ENCODE data around the gene SFPQ. TPM values are rescaled to one million over a fixed set of nuclear protein-coding genes. Genes with fewer than 3 reads are reported as not detected.
A peak's percentile ranks its signal among the peaks of the same experiment; 100 is the strongest.

SFPQ gene
- total RNA-seq, 1 experiment from 2014 or later: 172 TPM

DNA sequence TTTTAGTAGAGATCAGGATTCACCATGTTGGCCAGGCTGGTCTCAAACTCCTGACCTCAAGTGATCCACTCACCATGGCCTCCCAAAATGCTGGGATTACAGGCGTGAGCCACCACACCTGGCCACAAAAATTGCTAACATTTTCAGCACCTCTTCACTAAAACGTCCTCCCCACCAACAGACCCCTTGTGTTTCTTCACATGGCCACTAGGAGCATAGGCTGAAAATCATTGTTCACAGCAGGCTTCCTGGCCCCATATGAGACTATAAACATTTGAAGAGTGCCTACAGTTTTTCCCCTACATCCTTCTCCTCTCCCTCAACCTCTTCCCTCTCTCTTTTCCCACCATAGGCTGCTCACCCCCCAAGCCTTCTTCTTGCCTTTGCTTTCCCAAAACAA is 28.0 kb upstream of the SFPQ start:
- Histone ChIP-seq H3K4me1 (ENCODE audit: low read length) (no peaks in the 10 kb centered on the region), H3K36me3 (ENCODE audit: insufficient read depth, low read length) (no peaks in the 10 kb centered on the region), H3K9me2 (replicated peaks; ENCODE audit: insufficient read depth, low read length) (no peaks in the 10 kb centered on the region), H3K27ac (ENCODE audit: low read length) (no peak overlapping the region), H4K20me1 (ENCODE audit: insufficient read depth, low read depth, low read length) (no peaks in the 10 kb centered on the region), H2AFZ (ENCODE audit: low read length) (no peak overlapping the region; the same call in 1 of the 2 replicates), H3K27me3 (ENCODE audit: low read length) (no peaks in the 10 kb centered on the region), H3K79me2 (ENCODE audit: low read length) (no peaks in the 10 kb centered on the region), H3K9me3 (ENCODE audit: low read length) (no peaks in the 10 kb centered on the region), H3K4me3 (ENCODE audit: low read length) (no peak overlapping the region), H3K4me2 (ENCODE audit: low read depth, low read length, poor library complexity, severe bottlenecking) (no peak overlapping the region), H3K9ac (ENCODE audit: low read length) (no peak overlapping the region)
- DNase-seq: peak; percentile 72

DNA sequence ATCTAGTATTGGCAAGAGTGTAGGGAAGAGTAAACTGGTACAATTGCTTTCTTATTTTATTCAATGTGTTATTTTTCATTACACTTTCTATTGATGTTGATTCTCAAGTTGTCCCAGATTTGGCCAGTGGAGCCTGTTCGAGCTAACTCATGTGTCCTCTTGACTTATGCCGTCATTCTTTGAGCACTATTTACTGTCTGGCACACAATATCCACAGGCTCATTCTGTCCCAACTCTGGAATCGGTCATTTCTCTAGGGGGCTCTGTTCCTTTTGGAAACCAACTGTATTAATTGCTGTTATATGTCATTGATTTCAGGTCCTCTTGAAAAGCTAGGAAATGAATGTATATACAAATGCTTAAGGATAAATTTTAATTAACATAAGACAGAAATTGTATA is 22.4 kb upstream of the SFPQ start:
- no peak overlapping the region for H3K9ac ChIP-seq (ENCODE audit: low read length)
- no peak for DNase-seq
- H3K9me3 ChIP-seq (ENCODE audit: low read length): no peaks in the 10 kb centered on the region
- H3K36me3 ChIP-seq (ENCODE audit: insufficient read depth, low read length): no peaks in the 10 kb centered on the region
- H3K4me2 ChIP-seq (ENCODE audit: low read depth, low read length, poor library complexity, severe bottlenecking): no peak overlapping the region
- no peak overlapping the region for H3K4me3 ChIP-seq (ENCODE audit: low read length)
- H3K27me3 ChIP-seq (ENCODE audit: low read length): no peaks in the 10 kb centered on the region
- H3K27ac ChIP-seq (ENCODE audit: low read length): no peak overlapping the region
- no peaks in the 10 kb centered on the region for H3K79me2 ChIP-seq (ENCODE audit: low read length)
- no peaks in the 10 kb centered on the region for H3K9me2 ChIP-seq (replicated peaks; ENCODE audit: insufficient read depth, low read length)
- H4K20me1 ChIP-seq (ENCODE audit: insufficient read depth, low read depth, low read length): no peaks in the 10 kb centered on the region
- no peak overlapping the region for H2AFZ ChIP-seq (ENCODE audit: low read length)
- H3K4me1 ChIP-seq (ENCODE audit: low read length): no peaks in the 10 kb centered on the region

GRCh38 chr1:35211120-35211414 is 18.1 kb upstream of the SFPQ start:
- H3K9me2 ChIP-seq (replicated peaks; ENCODE audit: insufficient read depth, low read length): no peaks in the 10 kb centered on the region
- DNase-seq: no peak
- no peaks in the 10 kb centered on the region for H3K27me3 ChIP-seq (ENCODE audit: low read length)
- H3K79me2 ChIP-seq (ENCODE audit: low read length): no peaks in the 10 kb centered on the region
- H3K9me3 ChIP-seq (ENCODE audit: low read length): no peaks in the 10 kb centered on the region
- H3K4me2 ChIP-seq (ENCODE audit: low read depth, low read length, poor library complexity, severe bottlenecking): no peak overlapping the region
- no peak overlapping the region for H3K9ac ChIP-seq (ENCODE audit: low read length)
- H3K4me3 ChIP-seq (ENCODE audit: low read length): no peak overlapping the region
- no peaks in the 10 kb centered on the region for H4K20me1 ChIP-seq (ENCODE audit: insufficient read depth, low read depth, low read length)
- no peaks in the 10 kb centered on the region for H3K36me3 ChIP-seq (ENCODE audit: insufficient read depth, low read length)
- H2AFZ ChIP-seq (ENCODE audit: low read length): no peak overlapping the region
- no peak overlapping the region for H3K27ac ChIP-seq (ENCODE audit: low read length)
- H3K4me1 ChIP-seq (ENCODE audit: low read length): no peaks in the 10 kb centered on the region

DNA sequence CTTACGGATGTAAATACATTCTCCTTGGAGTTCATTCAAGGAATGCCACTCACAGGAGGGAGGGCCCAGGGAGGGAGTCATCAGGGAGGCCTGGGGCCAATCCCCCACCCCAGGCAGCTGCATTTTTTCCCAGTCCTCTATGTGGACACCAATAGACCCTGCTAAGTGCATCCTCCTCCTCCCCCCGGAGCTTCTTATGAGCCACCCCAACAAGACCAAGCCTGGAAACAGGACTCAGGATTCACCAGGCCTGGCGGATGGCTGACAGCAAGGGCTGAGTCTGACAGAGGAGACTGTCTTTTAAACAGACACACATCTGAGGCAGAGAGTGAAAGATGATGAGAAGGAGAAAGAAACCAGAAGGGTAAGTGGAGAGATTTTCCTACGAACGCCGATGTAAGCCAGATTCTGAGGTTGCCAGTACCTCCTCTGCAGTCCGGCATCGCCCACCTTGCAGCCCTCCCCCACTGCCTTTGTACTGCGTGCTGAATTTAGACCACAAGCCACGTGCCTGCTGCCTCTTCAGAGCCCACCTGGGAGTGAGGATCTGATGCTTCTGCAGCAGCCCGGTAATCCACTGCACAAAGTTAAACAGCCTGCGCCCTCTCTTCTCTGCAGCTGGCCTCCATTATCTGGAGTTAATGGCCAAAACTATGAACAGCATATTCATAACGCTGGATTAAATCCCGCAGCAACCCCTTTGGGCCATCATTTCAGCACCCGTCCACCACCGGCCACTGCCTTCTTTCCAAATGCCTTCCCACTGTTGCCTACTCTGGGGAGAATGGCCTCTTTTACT is 17.6 kb upstream of the SFPQ start:
- no peaks in the 10 kb centered on the region for H3K4me1 ChIP-seq (ENCODE audit: low read length)
- no peaks in the 10 kb centered on the region for H4K20me1 ChIP-seq (ENCODE audit: insufficient read depth, low read depth, low read length)
- no peaks in the 10 kb centered on the region for H3K9me3 ChIP-seq (ENCODE audit: low read length)
- DNase-seq: no peak
- no peak overlapping the region for H3K27ac ChIP-seq (ENCODE audit: low read length)
- H3K79me2 ChIP-seq (ENCODE audit: low read length): no peaks in the 10 kb centered on the region
- H3K36me3 ChIP-seq (ENCODE audit: insufficient read depth, low read length): no peaks in the 10 kb centered on the region
- no peaks in the 10 kb centered on the region for H3K27me3 ChIP-seq (ENCODE audit: low read length)
- H3K4me3 ChIP-seq (ENCODE audit: low read length): no peak overlapping the region
- no peak overlapping the region for H2AFZ ChIP-seq (ENCODE audit: low read length)
- H3K4me2 ChIP-seq (ENCODE audit: low read depth, low read length, poor library complexity, severe bottlenecking): no peak overlapping the region
- H3K9ac ChIP-seq (ENCODE audit: low read length): no peak overlapping the region
- no peaks in the 10 kb centered on the region for H3K9me2 ChIP-seq (replicated peaks; ENCODE audit: insufficient read depth, low read length)

GRCh38 chr1:35203295-35203694 is 10.3 kb upstream of the SFPQ start:
- Histone ChIP-seq H3K4me1 (ENCODE audit: low read length) (peaks cover 16% of the 10 kb centered on the region), H4K20me1 (ENCODE audit: insufficient read depth, low read depth, low read length) (no peaks in the 10 kb centered on the region), H3K36me3 (ENCODE audit: insufficient read depth, low read length) (no peaks in the 10 kb centered on the region), H3K27me3 (ENCODE audit: low read length) (no peaks in the 10 kb centered on the region), H2AFZ (ENCODE audit: low read length) (no peak overlapping the region), H3K27ac (ENCODE audit: low read length) (no peak overlapping the region), H3K9me2 (replicated peaks; ENCODE audit: insufficient read depth, low read length) (no peaks in the 10 kb centered on the region), H3K79me2 (ENCODE audit: low read length) (no peaks in the 10 kb centered on the region), H3K9ac (ENCODE audit: low read length) (no peak overlapping the region), H3K4me3 (ENCODE audit: low read length) (no peak overlapping the region), H3K9me3 (ENCODE audit: low read length) (no peaks in the 10 kb centered on the region), H3K4me2 (ENCODE audit: low read depth, low read length, poor library complexity, severe bottlenecking) (no peak overlapping the region)
- DNase-seq: no peak

DNA sequence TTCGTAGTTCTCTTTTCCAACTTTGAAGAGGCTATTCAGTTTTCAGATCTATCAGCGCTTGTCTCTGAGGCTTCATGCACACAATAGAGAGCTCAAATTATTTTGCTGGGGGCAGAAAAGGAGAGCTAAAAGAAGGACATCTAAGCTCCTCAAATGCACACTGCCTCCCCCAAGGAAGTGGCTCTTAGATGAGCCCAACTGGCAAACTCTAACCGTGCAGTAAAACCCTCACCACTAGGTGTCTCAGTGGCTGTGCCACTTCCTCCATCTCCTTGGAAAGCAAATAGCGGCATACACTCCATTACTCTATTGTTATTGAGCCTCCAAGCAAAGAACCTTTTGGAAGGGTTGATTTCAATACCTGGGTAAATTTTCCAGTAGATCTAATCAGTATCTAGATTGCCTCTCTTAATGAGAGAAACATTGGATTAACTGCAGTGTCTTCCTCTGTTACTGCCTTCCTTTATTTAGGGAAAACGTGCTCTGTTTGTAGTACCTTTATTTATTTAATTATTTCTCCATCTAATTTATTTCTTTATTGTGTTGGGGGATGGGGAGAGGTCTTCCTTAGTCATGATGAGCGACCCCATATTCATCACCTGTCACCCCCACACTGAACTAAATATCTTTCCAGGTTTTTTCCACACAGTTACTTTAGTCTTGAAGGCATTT is 9.2 kb upstream of the SFPQ start:
- Histone ChIP-seq H3K4me1 (ENCODE audit: low read length) (peaks cover 16% of the 10 kb centered on the region), H2AFZ (ENCODE audit: low read length) (peak overlapping the region; percentile 87), H3K4me2 (ENCODE audit: low read depth, low read length, poor library complexity, severe bottlenecking) (peak overlapping the region; percentile 64), H3K27me3 (ENCODE audit: low read length) (no peaks in the 10 kb centered on the region), H3K9me2 (replicated peaks; ENCODE audit: insufficient read depth, low read length) (no peaks in the 10 kb centered on the region), H3K79me2 (ENCODE audit: low read length) (no peaks in the 10 kb centered on the region), H3K4me3 (ENCODE audit: low read length) (peak overlapping the region; percentile 33; the same call in 1 of the 2 replicates), H3K9ac (ENCODE audit: low read length) (peak overlapping the region; percentile 30; the same call in 1 of the 2 replicates), H3K27ac (ENCODE audit: low read length) (no peak overlapping the region; the same call in 1 of the 2 replicates), H3K9me3 (ENCODE audit: low read length) (no peaks in the 10 kb centered on the region), H3K36me3 (ENCODE audit: insufficient read depth, low read length) (no peaks in the 10 kb centered on the region), H4K20me1 (ENCODE audit: insufficient read depth, low read depth, low read length) (no peaks in the 10 kb centered on the region)
- peak; percentile 92 for DNase-seq

DNA sequence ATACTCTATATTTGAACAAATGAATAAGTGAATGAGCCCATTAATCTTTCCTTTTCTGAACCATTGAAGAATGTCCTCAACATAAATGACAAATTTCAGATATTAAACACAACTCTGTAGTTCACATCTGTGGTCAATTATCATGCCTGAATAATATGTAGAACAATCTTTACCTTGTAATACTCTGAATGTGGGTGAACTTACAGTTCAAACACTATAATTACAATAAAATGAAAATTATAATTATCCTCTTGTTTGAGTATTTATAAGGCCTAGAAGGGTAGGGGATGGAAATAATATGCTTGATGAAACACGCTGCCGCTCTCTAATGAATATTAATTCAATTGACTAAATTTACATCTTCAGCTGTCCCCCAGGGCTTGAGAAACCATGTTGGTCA is 8.7 kb upstream of the SFPQ start:
- Histone ChIP-seq H3K36me3 (ENCODE audit: insufficient read depth, low read length) (no peaks in the 10 kb centered on the region), H3K27me3 (ENCODE audit: low read length) (no peaks in the 10 kb centered on the region), H3K9ac (ENCODE audit: low read length) (peak overlapping the region; percentile 30; the same call in 1 of the 2 replicates), H3K4me1 (ENCODE audit: low read length) (peaks cover 16% of the 10 kb centered on the region), H3K9me3 (ENCODE audit: low read length) (no peaks in the 10 kb centered on the region), H3K4me2 (ENCODE audit: low read depth, low read length, poor library complexity, severe bottlenecking) (peak overlapping the region; percentile 64), H3K27ac (ENCODE audit: low read length) (no peak overlapping the region; the same call in 1 of the 2 replicates), H3K79me2 (ENCODE audit: low read length) (no peaks in the 10 kb centered on the region), H2AFZ (ENCODE audit: low read length) (peak overlapping the region; percentile 87), H4K20me1 (ENCODE audit: insufficient read depth, low read depth, low read length) (no peaks in the 10 kb centered on the region), H3K4me3 (ENCODE audit: low read length) (peak overlapping the region; percentile 33; the same call in 1 of the 2 replicates), H3K9me2 (replicated peaks; ENCODE audit: insufficient read depth, low read length) (no peaks in the 10 kb centered on the region)
- no peak for DNase-seq

GRCh38 chr1:35192056-35192852 is 691 bp downstream of the SFPQ start:
- Histone ChIP-seq H3K79me2 (ENCODE audit: low read length) (peaks cover 56% of the 10 kb centered on the region), H3K27me3 (ENCODE audit: low read length) (no peaks in the 10 kb centered on the region), H3K36me3 (ENCODE audit: insufficient read depth, low read length) (peaks cover 50% of the 10 kb centered on the region), H3K27ac (ENCODE audit: low read length) (peak overlapping the region; percentile 89), H3K9ac (ENCODE audit: low read length) (peak overlapping the region; percentile 100), H4K20me1 (ENCODE audit: insufficient read depth, low read depth, low read length) (peaks cover 53% of the 10 kb centered on the region), H3K9me2 (replicated peaks; ENCODE audit: insufficient read depth, low read length) (no peaks in the 10 kb centered on the region), H3K9me3 (ENCODE audit: low read length) (no peaks in the 10 kb centered on the region), H3K4me1 (ENCODE audit: low read length) (peaks cover 36% of the 10 kb centered on the region), H2AFZ (ENCODE audit: low read length) (no peak overlapping the region), H3K4me2 (ENCODE audit: low read depth, low read length, poor library complexity, severe bottlenecking) (peak overlapping the region; percentile 87), H3K4me3 (ENCODE audit: low read length) (peak overlapping the region; percentile 82)
- peak; percentile 92 for DNase-seq

Data from Karpas-422 (cell line).